GM23248 (cell line): ENCODE data around the gene INTS7. TPM values are rescaled to one million over a fixed set of nuclear protein-coding genes. Genes with fewer than 3 reads are reported as not detected.

ENCODE experiments used
- DNase-seq: peaks from one replicate; pipeline ENCODE4 v3.0.0-alpha.2; 2015
- H2AFZ ChIP-seq: fragments of 200-600 bp; sonication (generic); 2 replicates; pipeline ENCODE4 v1.6.1; 2016; ENCODE audit warnings: antibody characterized with exemption
- H3F3A ChIP-seq: fragments of 200-600 bp; sonication (generic); 2 replicates; pipeline ENCODE4 v1.6.1; 2016; ENCODE audit warnings: mild to moderate bottlenecking, antibody characterized with exemption, mixed run types; ENCODE audit not compliant: insufficient read depth
- H3K27ac ChIP-seq: fragments of 200-600 bp; sonication (generic); 2 replicates; pipeline ENCODE4 v1.5.1; 2016; ENCODE audit warnings: mild to moderate bottlenecking
- H3K27me3 ChIP-seq: fragments of 200-600 bp; sonication (generic); replicated peaks from 2 replicates; pipeline ENCODE4 v1.6.1; 2016; ENCODE audit warnings: mild to moderate bottlenecking; ENCODE audit not compliant: insufficient read depth
- H3K36me3 ChIP-seq: fragments of 200-600 bp; sonication (generic); 2 replicates; pipeline ENCODE4 v1.6.1; 2016; ENCODE audit warnings: low read depth, mild to moderate bottlenecking
- H3K4me1 ChIP-seq: fragments of 200-600 bp; sonication (generic); 2 replicates; pipeline ENCODE4 v1.6.1; 2016; ENCODE audit warnings: mild to moderate bottlenecking; ENCODE audit not compliant: insufficient read depth
- H3K4me2 ChIP-seq: fragments of 200-600 bp; sonication (generic); one replicate; pipeline ENCODE4 v1.6.1; 2016; ENCODE audit warnings: mild to moderate bottlenecking; ENCODE audit not compliant: unreplicated experiment
- H3K4me3 ChIP-seq: fragments of 200-600 bp; sonication (generic); 2 replicates; pipeline ENCODE4 v1.5.1; 2016; ENCODE audit warnings: mild to moderate bottlenecking
- H3K79me2 ChIP-seq: fragments of 200-600 bp; sonication (generic); 2 replicates; pipeline ENCODE4 v1.6.1; 2016; ENCODE audit warnings: mild to moderate bottlenecking; ENCODE audit not compliant: insufficient read depth
- H3K9ac ChIP-seq: fragments of 200-600 bp; sonication (generic); 2 replicates; pipeline ENCODE4 v1.6.1; 2016; ENCODE audit warnings: mild to moderate bottlenecking
- H3K9me2 ChIP-seq: fragments of 200-600 bp; sonication (generic); 2 replicates; pipeline ENCODE4 v1.6.1; 2016; ENCODE audit warnings: mixed run types, mild to moderate bottlenecking, moderate library complexity; ENCODE audit not compliant: insufficient read depth
- H3K9me3 ChIP-seq: fragments of 200-600 bp; sonication (generic); one replicate; pipeline ENCODE4 v1.6.1; 2017; ENCODE audit warnings: low read depth
- H4K20me1 ChIP-seq: fragments of 200-600 bp; sonication (generic); 2 replicates; pipeline ENCODE4 v1.6.0; 2016; ENCODE audit not compliant: insufficient read depth
- EZH2 ChIP-seq: fragments of 200-600 bp; sonication (generic); IDR thresholded peaks from 2 replicates; pipeline ENCODE4 v1.6.1; 2018; ENCODE audit warnings: antibody characterized with exemption, mild to moderate bottlenecking; ENCODE audit not compliant: insufficient read depth, poor library complexity, severe bottlenecking
- EZH2phosphoT487 ChIP-seq: fragments of 200-600 bp; sonication (generic); IDR thresholded peaks from 2 replicates; pipeline ENCODE4 v1.6.1; 2018; ENCODE audit warnings: antibody characterized with exemption, moderate library complexity, mild to moderate bottlenecking, low read depth; ENCODE audit not compliant: insufficient read depth
- WGBS, 2 experiments: methylation state at CpG; one replicate each; pipeline ENCODE4 v1.1.6; 2015 to 2017; ENCODE audit warnings: low lambda C conversion rate in 2 of 2, low coverage in 1 of 2; ENCODE audit errors: missing lambda C conversion rate in 2 of 2; 5-methylcytosine and 5-hydroxymethylcytosine counted together
- in situ Hi-C: fragments of 300-500 bp; cut with MboI; formaldehyde crosslinking; loops from 2 replicates; pipeline ENCODE4 v1.15.0; 2020
- polyA plus RNA-seq: library from polyadenylated mRNA; unstranded; fragments of >200 nt; fragmentation: Nextera tagmentation; extraction: Ambion mirVana; gene quantifications from 2 replicates; pipeline ENCODE4 v1.2.1, GENCODE V29; 2016
- total RNA-seq: library from RNA; depleted of rRNA; stranded (reverse); fragments of >200 nt; shearing (Covaris generic); gene quantifications from 2 replicates; pipeline ENCODE4 v1.2.3, GENCODE V29; 2014

The INTS7 gene
- total and polyA plus RNA-seq, 2 experiments from 2014 or later = 9.8 to 12.1 TPM

DNA sequence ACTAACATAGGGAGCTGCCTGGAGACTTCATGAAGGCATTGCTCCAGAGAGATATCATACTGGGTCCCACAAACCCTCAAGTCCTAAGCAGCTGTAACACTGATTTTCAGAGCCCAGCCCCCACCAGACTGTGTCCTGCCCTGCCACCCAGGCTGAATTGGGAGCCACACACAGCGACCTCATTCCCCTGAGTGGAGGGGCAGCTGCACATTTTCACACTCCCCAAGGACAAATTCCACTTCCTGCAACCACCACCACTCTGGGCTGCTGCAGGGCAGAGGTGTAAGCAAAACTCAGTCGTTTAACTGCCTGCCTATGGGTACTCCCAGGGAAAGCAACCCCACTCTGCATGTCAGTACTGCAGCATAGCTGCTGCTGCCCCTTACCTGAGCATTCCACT lies 20.0 kb upstream of the INTS7 start:
- TF ChIP-seq EZH2phosphoT487 (no peak), EZH2 (no peak)
- no peaks in the 10 kb centered on the region for H3F3A ChIP-seq
- no peak overlapping the region for H3K4me3 ChIP-seq
- in situ Hi-C loops = no loop called here
- no peak overlapping the region for H3K27ac ChIP-seq
- H3K79me2 ChIP-seq = no peaks in the 10 kb centered on the region
- H3K9me2 ChIP-seq = no peaks in the 10 kb centered on the region
- WGBS, 2 experiments = 92 to 96% methylated on average over 2 of the region's 2 CpGs
- H3K9me3 ChIP-seq = no peaks in the 10 kb centered on the region
- H3K4me1 ChIP-seq = no peaks in the 10 kb centered on the region
- no peak overlapping the region for H3K9ac ChIP-seq
- DNase-seq = no peak
- no peaks in the 10 kb centered on the region for H4K20me1 ChIP-seq
- H3K4me2 ChIP-seq = no peak overlapping the region
- peaks cover 4% of the 10 kb centered on the region; the same call in 1 of the 2 replicates for H3K36me3 ChIP-seq
- H2AFZ ChIP-seq = no peak overlapping the region
- H3K27me3 ChIP-seq = no peaks in the 10 kb centered on the region

DNA sequence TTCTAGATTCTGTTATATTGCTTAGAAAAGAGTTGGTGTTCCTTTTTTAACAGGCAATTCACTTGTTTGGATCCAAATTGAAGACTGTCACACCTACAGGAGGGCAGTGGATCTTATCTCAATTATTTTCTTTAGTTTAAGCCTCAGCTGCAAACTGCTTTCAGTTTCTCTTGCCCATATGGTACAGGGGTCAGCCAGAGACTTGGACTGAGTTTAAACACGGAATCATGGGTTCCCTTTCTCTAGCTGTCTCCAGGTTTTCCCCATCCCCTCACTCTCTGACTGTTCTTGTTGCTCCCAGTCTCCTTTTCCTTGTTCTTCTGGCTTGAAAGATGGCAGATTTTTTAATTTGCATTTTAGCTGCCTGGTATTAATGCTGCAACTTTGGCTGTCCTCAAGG lies 18.6 kb upstream of the INTS7 start:
- no peak overlapping the region for H3K9ac ChIP-seq
- H3K4me2 ChIP-seq = no peak overlapping the region
- no peaks in the 10 kb centered on the region for H3K4me1 ChIP-seq
- TF ChIP-seq EZH2 (no peak), EZH2phosphoT487 (no peak)
- no peaks in the 10 kb centered on the region for H3K9me2 ChIP-seq
- H3F3A ChIP-seq = no peaks in the 10 kb centered on the region
- H2AFZ ChIP-seq = no peak overlapping the region
- H3K27ac ChIP-seq = no peak overlapping the region
- no peaks in the 10 kb centered on the region for H3K79me2 ChIP-seq
- H3K4me3 ChIP-seq = no peak overlapping the region
- no peaks in the 10 kb centered on the region for H3K27me3 ChIP-seq
- H3K36me3 ChIP-seq = peaks cover 4% of the 10 kb centered on the region; the same call in 1 of the 2 replicates
- WGBS, 2 experiments = 97 to 100% methylated on average over 1 of the region's 1 CpG
- in situ Hi-C loops = no loop called here
- DNase-seq = no peak
- H3K9me3 ChIP-seq = no peaks in the 10 kb centered on the region
- H4K20me1 ChIP-seq = no peaks in the 10 kb centered on the region

DNA sequence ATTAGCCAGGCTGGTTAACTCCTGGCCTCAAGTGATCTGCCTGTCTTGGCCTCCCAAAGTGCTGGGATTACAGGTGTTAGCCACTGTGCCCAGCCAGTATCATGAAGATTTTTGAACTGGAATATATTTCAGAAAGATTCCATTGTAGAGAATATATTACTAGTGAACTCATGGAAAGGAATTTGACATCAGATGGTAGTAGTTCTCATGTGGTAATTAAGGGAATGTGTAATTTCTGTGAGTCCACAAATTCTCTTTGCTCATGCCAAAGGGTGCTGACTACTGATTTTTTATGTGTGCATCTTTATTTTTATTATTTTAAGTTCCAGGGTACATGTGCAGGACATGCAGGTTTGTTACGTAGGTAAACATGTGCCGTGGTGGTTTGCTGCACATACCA lies 10.6 kb upstream of the INTS7 start:
- Histone ChIP-seq H3K27me3 (no peaks in the 10 kb centered on the region), H3K27ac (no peak overlapping the region), H4K20me1 (no peaks in the 10 kb centered on the region), H3F3A (peaks cover 13% of the 10 kb centered on the region; the same call in 1 of the 2 replicates), H3K36me3 (no peaks in the 10 kb centered on the region), H3K4me1 (peaks cover 9% of the 10 kb centered on the region; the same call in 1 of the 2 replicates), H3K79me2 (peaks cover 24% of the 10 kb centered on the region), H3K9ac (no peak overlapping the region), H3K4me2 (no peak overlapping the region), H2AFZ (no peak overlapping the region), H3K4me3 (no peak overlapping the region), H3K9me3 (no peaks in the 10 kb centered on the region), H3K9me2 (no peaks in the 10 kb centered on the region)
- DNase-seq = peak; percentile 57
- no peak for TF ChIP-seq EZH2phosphoT487
- no peak for TF ChIP-seq EZH2
- in situ Hi-C loops = no loop called here
- WGBS, 2 experiments = 96 to 97% methylated on average over 2 of the region's 2 CpGs

DNA sequence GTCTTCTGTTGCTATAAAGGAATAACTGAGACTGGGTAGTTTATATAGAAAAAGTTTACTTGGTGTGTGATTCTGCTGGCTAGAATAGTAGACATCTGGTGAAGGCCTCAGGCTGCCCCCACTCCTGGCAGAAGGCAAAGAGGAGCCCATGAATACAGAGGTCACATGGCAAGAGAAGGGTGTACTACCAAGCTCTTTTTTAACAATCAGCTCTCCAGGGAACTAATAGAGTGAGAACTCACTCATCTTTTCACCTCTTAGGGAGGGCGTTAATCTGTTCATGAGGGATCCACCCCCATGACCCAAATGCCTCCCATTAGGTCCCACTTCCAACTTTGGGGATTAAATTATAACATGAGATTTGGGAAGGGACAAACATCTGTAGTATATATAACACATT lies 9.5 kb upstream of the INTS7 start:
- H3K79me2 ChIP-seq = peaks cover 34% of the 10 kb centered on the region
- H3K4me2 ChIP-seq = no peak overlapping the region
- in situ Hi-C loops = no loop called here
- TF ChIP-seq EZH2phosphoT487 = no peak
- TF ChIP-seq EZH2 = no peak
- peaks cover 13% of the 10 kb centered on the region; the same call in 1 of the 2 replicates for H3F3A ChIP-seq
- no peak for DNase-seq
- H3K9ac ChIP-seq = no peak overlapping the region
- no peak overlapping the region for H3K27ac ChIP-seq
- peaks cover 14% of the 10 kb centered on the region for H3K4me1 ChIP-seq
- no peak overlapping the region for H2AFZ ChIP-seq
- H3K36me3 ChIP-seq = no peaks in the 10 kb centered on the region
- H3K4me3 ChIP-seq = no peak overlapping the region
- H4K20me1 ChIP-seq = no peaks in the 10 kb centered on the region
- H3K9me2 ChIP-seq = no peaks in the 10 kb centered on the region
- 93 to 100% methylated on average over 1 of the region's 1 CpG for WGBS, 2 experiments
- H3K27me3 ChIP-seq = no peaks in the 10 kb centered on the region
- no peaks in the 10 kb centered on the region for H3K9me3 ChIP-seq

DNA sequence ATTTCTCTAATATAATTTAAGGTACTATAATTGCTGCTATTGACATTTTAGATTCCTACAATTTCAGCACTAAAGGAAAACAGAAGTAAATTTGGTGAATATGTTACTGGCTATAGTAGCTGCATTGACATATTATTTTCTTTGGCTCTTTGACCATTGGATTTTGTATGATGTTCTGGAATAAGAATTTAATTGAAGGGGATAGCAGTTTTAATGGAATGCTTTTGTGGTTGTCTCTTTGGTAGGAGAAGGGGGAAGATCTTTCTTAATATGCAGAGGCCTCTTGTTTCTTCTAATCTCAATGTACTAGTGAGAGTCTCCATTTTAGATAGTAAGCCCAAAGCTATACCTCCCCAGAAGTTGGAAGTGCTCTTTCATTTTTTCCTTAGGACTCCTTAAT lies 7.1 kb upstream of the INTS7 start:
- peak overlapping the region; percentile 30; the same call in 1 of the 2 replicates for H2AFZ ChIP-seq
- no peak overlapping the region for H3K27ac ChIP-seq
- H3K36me3 ChIP-seq = no peaks in the 10 kb centered on the region
- H3K27me3 ChIP-seq = no peaks in the 10 kb centered on the region
- H3K4me1 ChIP-seq = peaks cover 23% of the 10 kb centered on the region
- no peak overlapping the region for H3K9ac ChIP-seq
- no peak overlapping the region for H3K4me2 ChIP-seq
- peaks cover 13% of the 10 kb centered on the region; the same call in 1 of the 2 replicates for H3F3A ChIP-seq
- no peaks in the 10 kb centered on the region for H4K20me1 ChIP-seq
- in situ Hi-C loops = no loop called here
- H3K9me2 ChIP-seq = no peaks in the 10 kb centered on the region
- peaks cover 59% of the 10 kb centered on the region for H3K79me2 ChIP-seq
- no peaks in the 10 kb centered on the region for H3K9me3 ChIP-seq
- H3K4me3 ChIP-seq = no peak overlapping the region
- TF ChIP-seq EZH2 (no peak), EZH2phosphoT487 (no peak)
- DNase-seq = no peak
